Globus pallidus (tissue), 1 donor: ENCODE data around the gene TECPR1.

Experiments
- DNase-seq: peaks from one replicate; pipeline ENCODE4 v3.0.0-alpha.2; 2015; ENCODE audit warnings: low spot score

The TECPR1 gene

GRCh38 chr7:98189559-98189958, 62.5 kb downstream of the TECPR1 start:
- DNase-seq, result no peak

GRCh38 chr7:98187138-98187502, 64.9 kb downstream of the TECPR1 start:
- no peak for DNase-seq

GRCh38 chr7:98186452-98187137, 65.4 kb downstream of the TECPR1 start:
- no peak for DNase-seq

GRCh38 chr7:98185101-98185500, 66.9 kb downstream of the TECPR1 start:
- no peak for DNase-seq

- DNase-seq, result no peak
These were observed 71.3 kb downstream of the TECPR1 start for GRCh38 chr7:98180751-98181150.

GRCh38 chr7:98178762-98179490, 73.1 kb downstream of the TECPR1 start:
- no peak for DNase-seq

- peak; percentile 76 for DNase-seq
These were observed 73.7 kb downstream of the TECPR1 start for GRCh38 chr7:98178321-98178720.

GRCh38 chr7:98177553-98177952, 74.5 kb downstream of the TECPR1 start:
- no peak for DNase-seq

- DNase-seq, result no peak
These were observed 76.6 kb downstream of the TECPR1 start for GRCh38 chr7:98175260-98175940.

- DNase-seq, result no peak
These were observed 77.4 kb downstream of the TECPR1 start for GRCh38 chr7:98174334-98175259.

GRCh38 chr7:98171449-98171848, 80.6 kb downstream of the TECPR1 start:
- DNase-seq, result no peak

- DNase-seq, result no peak
These were observed 81.1 kb downstream of the TECPR1 start for GRCh38 chr7:98170966-98171365.

- no peak for DNase-seq
These were observed 83.0 kb downstream of the TECPR1 start for GRCh38 chr7:98168904-98169621.

GRCh38 chr7:98168181-98168903, 83.7 kb downstream of the TECPR1 start:
- DNase-seq, result peak; percentile 49

GRCh38 chr7:98167653-98168052, 84.4 kb downstream of the TECPR1 start:
- no peak for DNase-seq

- no peak for DNase-seq
These were observed 85.4 kb downstream of the TECPR1 start for GRCh38 chr7:98166668-98166970.

GRCh38 chr7:98165827-98166667, 86.0 kb downstream of the TECPR1 start:
- DNase-seq, result no peak
